ENCODE data around the gene TK2. TPM values are rescaled to one million over a fixed set of nuclear protein-coding genes. Genes with fewer than 3 reads are reported as not detected.

The TK2 gene
- polyA plus RNA-seq, 3 donors = 29.8 to 38.9 (median 32.4) TPM

GRCh38 chr16:66486199-66486772 is 63.6 kb downstream of the TK2 start:
- H3K4me1 ChIP-seq (ENCODE audit: control insufficient read depth in 1 of 2, insufficient read depth in 2 of 2, low read length in 2 of 2) = peaks cover 55 to 61% of the 10 kb centered on the region in 2 donors
- Mint-ChIP-seq H3K4me3 (no peak overlapping the region), H3K36me3 (peaks cover 21 to 28% of the 10 kb centered on the region in 2 donors), H3K4me1 (peaks cover 63% of the 10 kb centered on the region), H3K27ac (peak overlapping the region in 6 of 7 donors; percentile 71 to 95 (median 88)), H3K9me3 (peaks cover 0 to 2% (median 0%) of the 10 kb centered on the region in 7 donors), H3K27me3 (ENCODE audit: low read depth in 3 of 3) (peaks cover 0 to 6% (median 2%) of the 10 kb centered on the region in 3 donors)
- H3K4me3 ChIP-seq (replicated peaks in 1 of 3; ENCODE audit: low read depth in 2 of 3, low read length in 3 of 3) = peak overlapping the region in 1 of 3 experiments; percentile 21
- peak overlapping the region; percentile 60 to 73 for H3K27ac ChIP-seq (ENCODE audit: low read depth in 1 of 2, low read length in 2 of 2)
- DNase-seq = peak in 1 of 3 donors; percentile 1
- no peaks in the 10 kb centered on the region for H3K9me3 ChIP-seq (replicated peaks in 1 of 2; ENCODE audit: control insufficient read depth in 1 of 2, insufficient read depth in 1 of 2, low read length in 2 of 2)
- no peaks in the 10 kb centered on the region for H3K36me3 ChIP-seq (replicated peaks in 1 of 2; ENCODE audit: control insufficient read depth in 1 of 2, insufficient read depth in 2 of 2, low read length in 2 of 2)
- no peaks in the 10 kb centered on the region for H3K27me3 ChIP-seq (ENCODE audit: control insufficient read depth in 2 of 2, insufficient read depth in 2 of 2, low read length in 2 of 2)
- no peak overlapping the region for H3K4me2 ChIP-seq (replicated peaks; ENCODE audit: extremely low read depth, low read length, poor library complexity, severe bottlenecking)
- no peaks in the 10 kb centered on the region for H4K20me1 ChIP-seq (ENCODE audit: insufficient read depth, low read length)
- TF ChIP-seq CTCF (IDR thresholded peaks at IDR 0.05) = no peak
- H3K79me2 ChIP-seq (ENCODE audit: insufficient read depth, low read length) = no peaks in the 10 kb centered on the region
- peak overlapping the region; percentile 67 for H2AFZ ChIP-seq (ENCODE audit: insufficient read depth, low read depth, low read length, poor library complexity, severe bottlenecking)
- intact Hi-C loops (cut with micrococcal nuclease) = loop anchor here in 1 of 2 donors (10.0 kb wide), 1 partner anchor 69 kb away; the partner anchor contains the start of genes CKLF and TK2
- H3K9ac ChIP-seq (ENCODE audit: insufficient read depth, low read length, poor library complexity, severe bottlenecking) = no peak overlapping the region
- WGBS (ENCODE audit: insufficient coverage) = 100% methylated on average over 10 of the region's 12 CpGs

GRCh38 chr16:66485376-66485775 is 64.5 kb downstream of the TK2 start:
- H4K20me1 ChIP-seq (ENCODE audit: insufficient read depth, low read length) = no peaks in the 10 kb centered on the region
- H3K4me3 Mint-ChIP-seq = peak overlapping the region; percentile 27 to 28
- no peaks in the 10 kb centered on the region for H3K27me3 ChIP-seq (ENCODE audit: control insufficient read depth in 2 of 2, insufficient read depth in 2 of 2, low read length in 2 of 2)
- H3K79me2 ChIP-seq (ENCODE audit: insufficient read depth, low read length) = no peaks in the 10 kb centered on the region
- no peak overlapping the region for H3K9ac ChIP-seq (ENCODE audit: insufficient read depth, low read length, poor library complexity, severe bottlenecking)
- H3K36me3 Mint-ChIP-seq = peaks cover 20 to 25% of the 10 kb centered on the region in 2 donors
- no peaks in the 10 kb centered on the region for H3K36me3 ChIP-seq (replicated peaks in 1 of 2; ENCODE audit: control insufficient read depth in 1 of 2, insufficient read depth in 2 of 2, low read length in 2 of 2)
- H3K4me3 ChIP-seq (replicated peaks in 1 of 3; ENCODE audit: low read depth in 2 of 3, low read length in 3 of 3) = no peak overlapping the region
- H3K9me3 Mint-ChIP-seq = peaks cover 0 to 2% (median 0%) of the 10 kb centered on the region in 7 donors
- H3K27ac ChIP-seq (ENCODE audit: low read depth in 1 of 2, low read length in 2 of 2) = peak overlapping the region in 1 of 2 donors; percentile 2
- intact Hi-C loops (cut with micrococcal nuclease) = loop anchor here in 1 of 2 donors (10.0 kb wide), 1 partner anchor 69 kb away; the partner anchor contains the start of genes CKLF and TK2
- no peaks in the 10 kb centered on the region for H3K9me3 ChIP-seq (replicated peaks in 1 of 2; ENCODE audit: control insufficient read depth in 1 of 2, insufficient read depth in 1 of 2, low read length in 2 of 2)
- TF ChIP-seq CTCF (IDR thresholded peaks at IDR 0.05) = no peak
- peaks cover 55 to 62% of the 10 kb centered on the region in 2 donors for H3K4me1 ChIP-seq (ENCODE audit: control insufficient read depth in 1 of 2, insufficient read depth in 2 of 2, low read length in 2 of 2)
- peak in 1 of 3 donors; percentile 25 for DNase-seq
- H3K27ac Mint-ChIP-seq = peak overlapping the region in 6 of 7 donors; percentile 34 to 77 (median 50)
- H3K4me2 ChIP-seq (replicated peaks; ENCODE audit: extremely low read depth, low read length, poor library complexity, severe bottlenecking) = no peak overlapping the region
- H3K27me3 Mint-ChIP-seq (ENCODE audit: low read depth in 3 of 3) = peaks cover 0 to 4% (median 2%) of the 10 kb centered on the region in 3 donors
- peaks cover 59% of the 10 kb centered on the region for H3K4me1 Mint-ChIP-seq
- 18% methylated on average over 6 of the region's 6 CpGs for WGBS (ENCODE audit: insufficient coverage)
- H2AFZ ChIP-seq (ENCODE audit: insufficient read depth, low read depth, low read length, poor library complexity, severe bottlenecking) = no peak overlapping the region

Data from CD14-positive monocyte (primary cell).